Aortic smooth muscle cell (primary cell): ENCODE measurements around the gene KRTAP10-10. TPM values are rescaled to one million over a fixed set of nuclear protein-coding genes. Genes with fewer than 3 reads are reported as not detected.

Experiments used
- total RNA-seq: library from RNA; depleted of rRNA; stranded (reverse); fragments of >200 nt; gene quantifications from 2 replicates; pipeline ENCODE4 v1.2.3, GENCODE V29; 2014

Gene KRTAP10-10, protein sequence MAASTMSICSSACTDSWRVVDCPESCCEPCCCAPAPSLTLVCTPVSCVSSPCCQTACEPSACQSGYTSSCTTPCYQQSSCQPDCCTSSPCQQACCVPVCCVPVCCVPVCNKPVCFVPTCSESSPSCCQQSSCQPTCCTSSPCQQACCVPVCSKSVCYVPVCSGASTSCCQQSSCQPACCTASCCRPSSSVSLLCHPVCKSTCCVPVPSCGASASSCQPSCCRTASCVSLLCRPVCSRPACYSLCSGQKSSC
- total RNA-seq = not detected in 2 replicates

DNA sequence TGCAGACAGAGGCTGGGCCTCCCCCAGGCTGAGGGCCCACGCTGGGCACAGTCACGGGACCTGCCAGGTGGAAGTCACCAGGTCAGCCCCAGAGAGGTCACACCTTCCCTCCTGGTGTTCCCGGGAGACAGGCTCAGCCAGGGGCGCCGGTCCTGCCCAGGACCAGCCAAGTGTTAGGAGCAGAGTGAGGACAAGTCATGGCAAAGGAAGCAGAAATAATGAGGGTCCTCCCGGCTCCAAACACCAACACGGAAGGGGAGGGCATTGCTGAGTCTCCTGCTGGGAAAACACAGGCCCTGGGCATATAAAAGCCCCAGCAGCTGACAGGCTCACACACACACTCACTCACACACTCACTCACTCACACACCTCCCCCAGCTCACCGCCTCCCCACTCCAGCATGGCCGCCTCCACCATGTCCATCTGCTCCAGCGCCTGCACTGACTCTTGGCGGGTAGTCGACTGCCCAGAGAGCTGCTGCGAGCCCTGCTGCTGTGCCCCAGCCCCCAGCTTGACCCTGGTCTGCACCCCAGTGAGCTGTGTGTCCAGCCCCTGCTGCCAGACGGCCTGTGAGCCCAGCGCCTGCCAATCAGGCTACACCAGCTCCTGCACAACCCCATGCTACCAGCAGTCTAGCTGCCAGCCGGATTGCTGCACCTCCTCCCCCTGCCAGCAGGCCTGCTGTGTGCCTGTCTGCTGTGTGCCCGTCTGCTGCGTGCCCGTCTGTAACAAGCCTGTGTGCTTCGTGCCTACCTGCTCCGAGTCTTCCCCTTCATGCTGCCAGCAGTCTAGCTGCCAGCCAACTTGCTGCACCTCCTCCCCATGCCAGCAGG lies at the start of gene KRTAP10-10:
Gene KRTAP10-10, plus strand, starts transcription at position 339 of the 833 bp plus-strand sequence. Its CDS starts 62 bp downstream, at position 401.

DNA sequence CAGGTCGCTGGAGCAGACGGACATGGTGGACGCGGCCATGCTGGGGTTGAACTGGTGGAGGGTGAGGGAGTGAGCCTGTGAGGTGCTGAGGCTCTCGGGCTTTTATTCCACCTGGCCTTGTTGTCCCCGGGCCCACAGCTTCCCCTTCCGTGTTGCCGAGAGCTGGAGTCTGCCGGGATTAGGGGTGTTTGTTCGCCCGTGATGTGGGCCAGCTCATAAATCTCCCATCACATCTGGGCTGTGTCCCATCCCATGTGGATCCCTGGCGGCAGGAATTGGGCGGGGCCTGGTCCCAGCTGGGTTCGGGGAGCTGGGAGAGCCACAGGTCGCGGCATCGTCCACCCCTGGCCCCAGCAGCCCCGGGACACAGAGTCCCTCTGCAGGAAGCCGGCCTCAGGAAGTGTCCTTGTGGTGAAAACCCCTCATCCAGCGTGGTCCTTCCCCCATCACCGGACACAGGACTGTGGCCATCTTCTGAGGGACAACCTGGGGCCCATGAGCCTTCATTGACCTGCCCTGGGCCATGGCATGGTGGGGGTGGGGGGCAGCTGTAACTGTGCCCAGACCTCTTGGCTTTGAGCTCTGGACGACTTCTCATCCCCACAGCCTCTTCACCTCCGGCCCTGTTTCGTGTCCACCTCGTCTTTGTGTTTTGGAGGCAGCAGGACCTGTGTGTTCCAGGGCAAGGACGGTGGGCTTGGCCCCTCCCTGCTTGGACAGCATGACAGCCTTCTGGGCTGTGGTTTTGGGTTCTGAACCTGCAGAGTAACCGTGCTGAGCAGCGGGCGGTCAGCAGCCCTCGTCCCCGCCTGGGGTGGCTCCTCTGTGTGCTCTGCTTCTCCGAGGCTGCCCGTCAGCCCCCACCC lies 44.5 kb upstream of the KRTAP10-10 start, which contains the start of gene KRTAP10-6:
Gene KRTAP10-6, minus strand, starts transcription at position 60 of the 866 bp plus-strand sequence. Its CDS starts 21 bp downstream, at position 39.

DNA sequence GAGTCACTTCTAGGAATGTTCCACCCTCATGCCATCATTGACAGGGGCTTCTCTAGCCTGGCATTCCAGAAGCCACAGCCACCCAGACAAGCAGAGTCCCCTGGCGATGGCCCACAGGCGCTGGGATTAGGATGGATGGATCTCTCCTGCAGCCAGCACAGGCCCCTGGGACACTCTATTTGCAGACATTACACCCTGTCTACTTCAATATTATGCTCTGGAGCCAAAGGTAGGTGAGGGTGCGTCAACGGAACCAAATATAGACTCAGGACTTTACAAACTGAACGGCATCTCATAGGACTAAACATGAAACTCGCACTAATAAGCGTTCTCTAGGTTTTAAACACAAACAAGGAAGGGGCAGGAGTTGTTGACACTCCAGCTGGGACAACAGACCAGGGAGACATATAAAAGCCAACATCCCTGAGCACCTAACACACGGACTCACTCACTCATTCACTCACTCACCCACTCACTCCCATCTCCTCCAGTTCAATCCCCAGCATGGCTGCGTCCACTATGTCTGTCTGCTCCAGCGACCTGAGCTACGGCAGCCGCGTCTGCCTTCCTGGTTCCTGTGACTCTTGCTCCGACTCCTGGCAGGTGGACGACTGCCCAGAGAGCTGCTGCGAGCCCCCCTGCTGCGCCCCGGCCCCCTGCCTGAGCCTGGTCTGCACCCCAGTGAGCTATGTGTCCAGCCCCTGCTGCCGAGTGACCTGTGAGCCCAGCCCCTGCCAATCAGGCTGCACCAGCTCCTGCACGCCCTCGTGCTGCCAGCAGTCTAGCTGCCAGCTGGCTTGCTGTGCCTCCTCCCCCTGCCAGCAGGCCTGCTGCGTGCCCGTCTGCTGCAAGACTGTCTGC lies 36.8 kb upstream of the KRTAP10-10 start, which contains the start of gene KRTAP10-7:
Gene KRTAP10-7, plus strand, starts transcription at position 480 of the 861 bp plus-strand sequence. Its CDS starts 25 bp downstream, at position 505.

DNA sequence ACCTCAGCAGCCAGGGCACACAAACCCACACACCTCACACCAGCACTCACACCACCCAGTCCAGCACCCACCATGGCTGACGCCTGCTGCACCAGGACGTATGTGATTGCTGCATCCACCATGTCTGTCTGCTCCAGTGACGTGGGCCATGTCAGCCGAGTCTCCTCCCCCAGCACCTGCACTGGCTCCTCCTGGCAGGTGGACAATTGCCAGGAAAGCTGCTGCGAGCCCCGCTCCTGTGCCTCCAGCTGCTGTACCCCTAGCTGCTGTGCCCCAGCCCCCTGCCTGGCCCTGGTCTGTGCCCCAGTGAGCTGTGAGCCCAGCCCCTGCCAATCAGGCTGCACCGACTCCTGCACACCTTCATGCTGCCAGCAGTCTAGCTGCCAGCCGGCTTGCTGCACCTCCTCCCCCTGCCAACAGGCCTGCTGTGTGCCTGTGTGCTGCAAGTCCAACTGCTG lies 25.1 kb upstream of the KRTAP10-10 start, which contains the start of gene KRTAP10-8:
Gene KRTAP10-8, plus strand, starts transcription at position 51 of the 458 bp plus-strand sequence. Its CDS starts 22 bp downstream, at position 73.

DNA sequence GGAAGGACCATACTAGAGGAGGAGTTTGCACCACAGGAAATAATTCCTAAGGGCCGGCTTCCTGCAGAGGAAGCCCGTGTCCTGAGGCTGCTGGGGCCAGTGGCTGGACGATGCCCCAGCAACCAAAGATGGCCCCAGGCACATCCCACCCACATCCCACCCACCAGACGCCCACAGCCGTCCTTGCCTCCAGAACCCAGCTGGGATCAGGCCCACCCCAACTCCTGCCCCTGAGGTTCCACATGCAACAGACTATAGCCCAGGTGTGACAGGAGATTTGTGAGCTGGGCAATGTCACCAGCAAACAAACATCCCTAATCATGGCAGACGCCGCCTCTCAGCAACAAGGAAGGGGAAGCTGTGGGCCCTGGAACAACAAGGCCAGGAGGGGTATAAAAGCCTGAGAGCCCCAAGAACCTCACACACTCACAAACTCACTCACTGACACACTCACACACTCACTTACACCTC lies 10.4 kb upstream of the KRTAP10-10 start, which contains the start of gene KRTAP10-9:
Gene KRTAP10-9, plus strand, starts transcription at position 421 of the 471 bp plus-strand sequence. CDS start 79 bp downstream, outside the sequence.

DNA sequence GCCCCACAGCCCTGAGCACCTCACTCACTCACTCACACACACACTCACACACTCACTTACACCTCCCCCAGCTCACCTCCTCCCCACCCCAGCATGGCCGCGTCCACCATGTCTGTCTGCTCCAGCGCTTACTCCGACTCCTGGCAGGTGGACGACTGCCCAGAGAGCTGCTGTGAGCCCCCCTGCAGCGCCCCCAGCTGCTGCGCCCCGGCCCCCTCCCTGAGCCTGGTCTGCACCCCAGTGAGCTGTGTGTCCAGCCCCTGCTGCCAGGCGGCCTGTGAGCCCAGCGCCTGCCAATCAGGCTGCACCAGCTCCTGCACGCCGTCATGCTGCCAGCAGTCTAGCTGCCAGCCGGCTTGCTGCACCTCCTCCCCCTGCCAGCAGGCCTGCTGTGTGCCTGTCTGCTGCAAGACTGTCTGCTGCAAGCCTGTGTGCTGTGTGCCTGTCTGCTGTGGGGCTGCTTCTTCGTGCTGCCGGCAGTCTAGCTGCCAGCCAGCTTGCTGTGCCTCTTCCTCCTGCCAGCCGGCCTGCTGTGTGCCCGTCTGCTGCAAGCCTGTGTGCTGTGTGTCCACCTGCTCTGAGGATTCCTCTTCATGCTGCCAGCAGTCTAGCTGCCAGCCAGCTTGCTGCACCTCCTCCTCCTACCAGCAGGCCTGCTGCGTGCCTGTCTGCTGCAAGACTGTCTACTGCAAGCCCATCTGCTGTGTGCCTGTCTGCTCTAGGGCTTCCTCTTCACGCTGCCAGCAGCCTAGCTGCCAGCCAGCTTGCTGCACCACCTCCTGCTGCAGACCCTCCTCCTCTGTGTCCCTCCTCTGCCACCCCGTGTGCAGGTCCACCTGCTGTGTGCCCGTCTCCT lies 9.4 kb downstream of the KRTAP10-10 start, which contains the start of gene KRTAP10-11:
Gene KRTAP10-11, plus strand, starts transcription at position 49 of the 856 bp plus-strand sequence. Its CDS starts 45 bp downstream, at position 94.

DNA sequence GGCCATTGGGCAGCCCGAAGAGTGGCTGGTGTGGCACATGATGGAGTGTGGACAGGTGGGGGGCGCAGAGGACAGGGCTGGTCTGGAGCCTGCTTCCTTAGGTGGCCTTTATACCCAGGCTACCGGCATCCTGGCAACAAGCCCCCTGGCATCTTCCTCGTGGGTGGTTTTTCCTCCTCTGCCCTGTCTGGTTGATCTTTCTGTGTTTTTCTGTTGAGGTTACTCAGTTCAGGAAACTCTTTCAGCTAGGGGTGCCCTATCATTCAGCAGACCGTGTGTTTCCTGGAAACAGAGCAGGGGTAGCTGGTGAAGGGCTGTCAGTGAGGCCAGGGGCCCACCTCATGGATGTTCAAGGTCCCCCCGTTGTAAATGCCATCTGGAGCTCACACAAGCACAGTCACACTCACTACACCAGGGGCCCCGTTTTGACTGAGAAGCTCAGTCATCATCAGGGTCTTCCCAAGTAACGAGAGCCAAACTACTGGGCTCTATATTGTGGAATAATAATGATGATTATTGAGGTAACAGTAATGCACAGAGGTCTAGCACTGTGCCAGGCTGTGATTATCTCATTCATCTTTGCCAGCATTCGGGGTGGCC lies 17.5 kb downstream of the KRTAP10-10 start, which contains the start of gene KRTAP12-4:
Gene KRTAP12-4, minus strand, starts transcription at position 84 of the 600 bp plus-strand sequence. Its CDS starts 45 bp downstream, at position 39.

DNA sequence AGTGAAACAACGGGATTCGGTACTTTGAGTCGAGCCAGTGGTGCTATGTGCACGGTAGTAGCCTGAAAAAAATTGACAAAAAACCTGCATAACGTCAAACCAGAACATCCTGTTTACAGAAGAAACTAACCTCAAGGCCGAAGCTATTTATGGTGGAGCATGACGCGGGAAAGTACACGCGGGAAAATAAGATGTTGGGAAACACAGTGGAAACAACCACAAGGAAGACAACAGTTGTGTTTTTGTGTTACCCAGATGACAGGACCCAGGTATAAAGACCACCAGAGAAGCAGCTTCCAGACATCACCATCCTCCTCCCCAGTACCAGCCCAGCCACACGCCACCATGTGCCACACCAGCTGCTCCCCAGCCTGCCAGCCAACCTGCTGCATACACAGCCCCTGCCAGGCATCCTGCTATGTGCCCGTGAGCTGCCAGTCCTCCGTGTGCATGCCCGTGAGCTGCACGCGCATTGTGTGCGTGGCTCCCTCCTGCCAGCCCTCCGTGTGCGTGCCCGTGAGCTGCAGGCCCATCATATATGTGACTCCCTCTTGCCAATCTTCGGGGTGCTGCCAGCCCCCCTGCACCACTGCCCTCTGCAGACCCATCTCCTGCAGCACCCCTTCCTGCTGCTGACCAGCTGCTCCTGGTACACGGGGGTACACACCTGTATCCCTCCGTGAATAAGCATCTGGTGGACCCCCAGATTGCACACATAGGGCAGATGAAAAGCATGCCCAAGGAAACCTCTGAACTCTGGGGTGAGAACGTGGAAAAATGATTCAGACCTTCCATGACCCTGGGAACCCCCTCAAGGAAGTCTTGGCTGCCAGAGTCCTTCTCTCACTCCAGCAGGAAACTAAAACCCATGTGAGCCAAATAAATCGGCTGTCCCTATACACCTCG lies 20.7 kb downstream of the KRTAP10-10 start, which contains the start of gene KRTAP12-3:
Gene KRTAP12-3, plus strand, starts transcription at position 298 of the 906 bp plus-strand sequence. Its CDS starts 48 bp downstream, at position 346.

DNA sequence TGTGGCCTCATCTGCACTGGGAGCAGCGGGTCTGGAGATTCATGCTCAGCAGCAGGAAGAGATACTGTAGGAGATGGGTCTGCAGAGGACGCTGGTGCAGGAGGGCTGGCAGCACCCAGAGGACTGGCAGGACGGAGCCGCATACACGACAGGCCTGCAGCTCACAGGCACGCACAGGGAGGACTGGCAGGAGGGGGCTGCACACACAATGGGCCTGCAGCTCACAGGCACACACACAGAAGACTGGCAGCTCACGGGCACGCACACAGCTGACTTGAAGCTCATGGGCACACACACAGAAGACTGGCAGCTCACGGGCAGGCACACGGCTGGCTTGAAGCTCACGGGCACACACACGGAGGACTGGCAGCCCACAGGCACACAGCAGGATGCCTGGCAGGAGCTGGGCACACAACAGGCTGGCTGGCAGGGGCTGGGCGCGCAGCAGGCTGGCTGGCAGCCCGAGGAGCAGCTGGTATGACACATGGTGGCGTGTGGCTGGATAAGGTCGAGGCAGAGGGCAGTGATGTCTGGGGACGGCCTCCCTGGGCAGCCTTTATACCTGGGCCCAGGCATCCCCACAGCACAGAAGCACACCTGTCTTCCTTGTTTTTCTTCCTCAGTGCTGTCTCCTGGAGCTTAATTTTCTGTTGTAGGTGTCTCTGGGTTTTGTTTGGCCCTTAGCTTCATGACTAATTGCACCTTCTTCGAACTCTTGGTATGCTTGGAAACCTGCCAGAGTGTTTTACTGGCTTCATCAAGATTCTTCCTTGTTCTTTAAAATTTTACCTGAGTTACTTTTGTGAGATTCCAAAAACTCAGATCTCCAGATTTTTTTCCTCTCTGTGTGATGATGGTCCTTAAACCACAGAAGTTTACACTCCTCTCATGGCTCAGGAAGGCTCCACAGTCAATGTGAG lies 29.5 kb downstream of the KRTAP10-10 start, which contains the start of gene KRTAP12-2:
Gene KRTAP12-2, minus strand, starts transcription at position 527 of the 920 bp plus-strand sequence. Its CDS starts 41 bp downstream, at position 486.

DNA sequence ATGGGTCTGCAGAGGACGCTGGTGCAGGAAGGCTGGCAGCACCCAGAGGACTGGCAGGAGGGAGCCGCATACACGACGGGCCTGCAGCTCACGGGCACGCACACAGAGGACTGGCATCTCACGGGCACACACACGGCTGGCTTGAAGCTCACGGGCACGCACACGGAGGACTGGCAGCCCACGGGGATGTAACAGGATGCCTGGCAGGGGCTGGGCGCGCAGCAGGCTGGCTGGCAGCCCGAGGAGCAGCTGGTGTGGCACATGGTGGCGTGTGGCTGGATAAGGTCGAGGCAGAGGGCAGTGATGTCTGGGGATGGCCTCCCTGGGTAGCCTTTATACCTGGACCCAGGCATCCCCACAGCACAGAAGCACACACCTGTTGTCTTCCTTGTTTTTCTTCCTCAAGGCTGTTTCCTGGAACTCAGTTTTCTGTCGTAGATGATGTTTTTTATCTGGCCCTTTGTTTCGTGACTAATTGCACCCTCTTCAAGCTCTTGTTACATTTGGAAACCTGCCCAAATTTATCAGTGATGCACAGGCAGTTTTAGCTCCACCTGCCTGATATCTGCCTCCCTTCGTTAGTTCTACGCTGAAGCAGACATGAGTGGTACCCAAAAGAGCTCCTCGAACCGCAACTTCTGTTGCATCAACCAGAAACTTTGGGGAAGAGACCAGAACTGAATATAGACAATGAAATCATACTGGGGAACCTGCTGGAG lies 44.9 kb downstream of the KRTAP10-10 start, which contains the start of gene KRTAP12-1:
Gene KRTAP12-1, minus strand, starts transcription at position 303 of the 719 bp plus-strand sequence. Its CDS starts 40 bp downstream, at position 263.

Other genes starting within 250 kb of the KRTAP10-10 start
- 0.13 and 0.25 TPM in 2 replicates for gene LRRC3, start 181.8 kb upstream of the KRTAP10-10 start, total RNA-seq
- gene KRTAP10-1, start 97.2 kb upstream of the KRTAP10-10 start, total RNA-seq = not detected in 2 replicates
- not detected in 2 replicates for gene KRTAP10-2, start 85.9 kb upstream of the KRTAP10-10 start, total RNA-seq
- not detected in 2 replicates for gene KRTAP10-3, start 78.6 kb upstream of the KRTAP10-10 start, total RNA-seq
- gene KRTAP10-4, start 63.6 kb upstream of the KRTAP10-10 start, total RNA-seq = not detected in 2 replicates
- gene KRTAP10-5, start 56.8 kb upstream of the KRTAP10-10 start, total RNA-seq = not detected in 2 replicates
- not detected in 2 replicates for gene KRTAP10-6, start 44.9 kb upstream of the KRTAP10-10 start, total RNA-seq
- gene KRTAP10-7, start 36.8 kb upstream of the KRTAP10-10 start, total RNA-seq = not detected in 2 replicates
- gene KRTAP10-8, start 25.3 kb upstream of the KRTAP10-10 start, total RNA-seq = not detected in 2 replicates
- not detected in 2 replicates for gene KRTAP10-9, start 10.3 kb upstream of the KRTAP10-10 start, total RNA-seq
- not detected in 2 replicates for gene KRTAP10-11, start 9.1 kb downstream of the KRTAP10-10 start, total RNA-seq
- not detected in 2 replicates for gene KRTAP12-4, start 17.3 kb downstream of the KRTAP10-10 start, total RNA-seq
- not detected in 2 replicates for gene KRTAP12-3, start 20.6 kb downstream of the KRTAP10-10 start, total RNA-seq
- not detected in 2 replicates for gene KRTAP12-2, start 29.6 kb downstream of the KRTAP10-10 start, total RNA-seq
- not detected in 2 replicates for gene KRTAP12-1, start 44.8 kb downstream of the KRTAP10-10 start, total RNA-seq
- gene KRTAP10-12, start 59.8 kb downstream of the KRTAP10-10 start, total RNA-seq = not detected in 2 replicates
- gene TSPEAR, start 74.2 kb downstream of the KRTAP10-10 start, total RNA-seq = not detected in 2 replicates
- gene UBE2G2, start 164.5 kb downstream of the KRTAP10-10 start, total RNA-seq = 68.0 and 76.8 TPM in 2 replicates
- 86.3 and 90.5 TPM in 2 replicates for gene SUMO3, start 180.7 kb downstream of the KRTAP10-10 start, total RNA-seq
- gene PTTG1IP, start 236.3 kb downstream of the KRTAP10-10 start, total RNA-seq = 220 and 298 TPM in 2 replicates